Breast epithelium (tissue), 3 donors: ENCODE data around the gene TMEM163.

Source experiments
- CTCF ChIP-seq, 3 donors: fragments of 450-650 bp; IDR thresholded peaks; one replicate each; pipeline ENCODE4 v1.5.1; 2016 to 2017; ENCODE audit warnings: antibody characterized with exemption in 3 of 3, mild to moderate bottlenecking in 3 of 3, moderate library complexity in 3 of 3
- POLR2AphosphoS5 ChIP-seq, 3 donors: sonication (generic); formaldehyde crosslinking; IDR thresholded peaks; one replicate each; pipeline ENCODE4 v1.6.1; 2017; ENCODE audit warnings: antibody characterized with exemption in 3 of 3

GRCh38 chr2:134762508-134762907, 43.7 kb upstream of the TMEM163 start:
- TF ChIP-seq POLR2AphosphoS5 (IDR thresholded peaks at IDR 0.05) = no peak
- no peak for TF ChIP-seq CTCF (IDR thresholded peaks at IDR 0.05)
